GM19397 (cell line): ENCODE measurements around the gene RGS4.

ENCODE experiments used
- ATAC-seq: cut with Tn5 transposase; IDR thresholded peaks from one replicate; pipeline ENCODE4 v1.9.1; 2021; ENCODE audit warnings: mild to moderate bottlenecking, moderate library complexity; ENCODE audit not compliant: unreplicated experiment

The RGS4 gene

GRCh38 chr1:163069142-163069541 is at the start of gene RGS4:
TSS of gene RGS4 (plus strand) at chr1:163069361. CDS start at chr1:163069485, 124 bp downstream.
- ATAC-seq: no peak

- no peak for ATAC-seq
These were observed 47.0 kb upstream of the RGS4 start for GRCh38 chr1:163022129-163022528.

GRCh38 chr1:163027610-163028009 is 41.6 kb upstream of the RGS4 start:
- no peak for ATAC-seq

- ATAC-seq: no peak
These were observed 39.3 kb upstream of the RGS4 start for GRCh38 chr1:163029901-163030300.

GRCh38 chr1:163035446-163036249 is 33.5 kb upstream of the RGS4 start:
- ATAC-seq: no peak

GRCh38 chr1:163036671-163037070 is 32.5 kb upstream of the RGS4 start:
- no peak for ATAC-seq

GRCh38 chr1:163038928-163039706 is 30.0 kb upstream of the RGS4 start:
- ATAC-seq: no peak

GRCh38 chr1:163039707-163040093 is 29.5 kb upstream of the RGS4 start:
- no peak for ATAC-seq

- ATAC-seq: no peak
These were observed 23.1 kb upstream of the RGS4 start for GRCh38 chr1:163046071-163046470.

GRCh38 chr1:163047951-163048659 is 21.1 kb upstream of the RGS4 start:
- ATAC-seq: no peak

- ATAC-seq: no peak
These were observed 20.3 kb upstream of the RGS4 start for GRCh38 chr1:163048869-163049268.

- ATAC-seq: no peak
These were observed 19.9 kb upstream of the RGS4 start for GRCh38 chr1:163049296-163049695.

- ATAC-seq: no peak
These were observed 18.7 kb upstream of the RGS4 start for GRCh38 chr1:163050496-163050895.

GRCh38 chr1:163054181-163054591 is 15.0 kb upstream of the RGS4 start:
- ATAC-seq: no peak

- no peak for ATAC-seq
These were observed 14.2 kb upstream of the RGS4 start for GRCh38 chr1:163055005-163055404.

- no peak for ATAC-seq
These were observed 13.6 kb upstream of the RGS4 start for GRCh38 chr1:163055531-163055930.

- no peak for ATAC-seq
These were observed 12.3 kb upstream of the RGS4 start for GRCh38 chr1:163056831-163057230.

- no peak for ATAC-seq
These were observed 8.7 kb upstream of the RGS4 start for GRCh38 chr1:163060343-163061007.

GRCh38 chr1:163063143-163063542 is 6.0 kb upstream of the RGS4 start:
- no peak for ATAC-seq

- no peak for ATAC-seq
These were observed 5.6 kb upstream of the RGS4 start for GRCh38 chr1:163063610-163064009.

GRCh38 chr1:163066168-163066567 is 3.0 kb upstream of the RGS4 start:
- no peak for ATAC-seq
